ENCODE measurements around the gene HMGCS2. TPM values are rescaled to one million over a fixed set of nuclear protein-coding genes. Genes with fewer than 3 reads are reported as not detected.

The HMGCS2 gene
- polyA plus RNA-seq, 2 of the 4 experiments (the other 2 are of a cell fraction): not detected

DNA sequence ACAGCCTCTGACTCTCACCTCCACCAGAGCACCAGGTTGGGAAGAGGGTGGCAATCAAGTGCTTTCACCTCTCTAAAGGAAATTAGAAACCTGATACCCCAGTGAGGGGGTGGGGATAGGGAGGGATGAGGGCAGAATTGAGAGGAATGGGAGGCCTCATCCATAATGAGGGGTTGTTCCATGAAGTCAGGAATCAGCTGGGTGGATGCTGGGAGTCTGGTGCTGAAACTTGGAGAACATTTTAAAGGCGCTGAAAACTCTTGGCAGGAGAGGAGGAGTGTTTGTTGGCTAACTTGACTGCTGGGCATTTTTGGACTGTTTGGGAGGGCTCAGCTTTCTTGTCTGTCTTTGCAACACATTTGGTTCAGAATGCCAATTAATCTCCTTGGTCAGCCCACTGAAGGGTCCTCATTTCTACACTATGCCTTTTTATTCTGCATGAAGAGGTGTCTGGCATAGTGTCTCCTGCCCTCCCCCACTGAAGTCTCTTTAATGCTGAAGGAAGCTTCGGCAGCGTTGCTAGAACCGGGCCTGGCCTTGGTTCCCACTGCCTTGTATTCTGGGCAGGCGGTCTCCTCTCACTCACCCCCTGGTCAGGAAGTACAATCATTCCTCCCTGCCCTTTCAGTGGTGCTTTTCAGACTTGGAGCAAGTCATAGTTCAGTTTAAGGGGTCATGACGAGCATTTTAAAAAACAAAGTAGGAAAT, 54.8 kb downstream of the HMGCS2 start:
- POLR2A ChIA-PET: no interaction called here
- peak overlapping the region; percentile 95 for H3K4me3 ChIP-seq
- TF ChIP-seq FOSB (CRISPR knock-in tag; IDR thresholded peaks at IDR 0.05) (no peak), EHF (CRISPR knock-in tag; IDR thresholded peaks at IDR 0.05) (no peak), BHLHE40 (IDR thresholded peaks at IDR 0.05; ENCODE audit: low read depth, low read length) (no peak), CBX8 (IDR thresholded peaks at IDR 0.05) (no peak), ZSCAN20 (CRISPR knock-in tag; IDR thresholded peaks at IDR 0.05) (no peak), CHD2 (IDR thresholded peaks at IDR 0.05; ENCODE audit: low read length, partially characterized antibody) (no peak), RAD21 (conservative IDR thresholded peaks at IDR 0.05 in 1 of 2, IDR thresholded peaks at IDR 0.05 in 1 of 2) (no peak), HEYL (CRISPR knock-in tag; IDR thresholded peaks at IDR 0.05) (no peak), EHMT2 (IDR thresholded peaks at IDR 0.05; ENCODE audit: low read depth) (no peak), RFX5 (IDR thresholded peaks at IDR 0.05) (no peak), NPAS2 (CRISPR knock-in tag; IDR thresholded peaks at IDR 0.05; ENCODE audit: borderline replicate concordance) (no peak), GATA3 (IDR thresholded peaks at IDR 0.05; ENCODE audit: borderline replicate concordance) (no peak)
- H3K9me3 ChIP-seq: no peaks in the 10 kb centered on the region
- FAIRE-seq (no peak), DNase-seq (ENCODE audit: low read depth in 1 of 2, low spot score in 1 of 2) (no peak), ATAC-seq (no peak)
- CTCF ChIA-PET: no interaction called here
- 93% methylated on average over 6 of the region's 6 CpGs for WGBS (ENCODE audit: missing lambda C conversion rate)
- H3K4me1 ChIP-seq: peaks cover 23% of the 10 kb centered on the region
- peak overlapping the region; percentile 95 to 99 for H3K27ac ChIP-seq
- H3K4me2 ChIP-seq: peak overlapping the region; percentile 99

DNA sequence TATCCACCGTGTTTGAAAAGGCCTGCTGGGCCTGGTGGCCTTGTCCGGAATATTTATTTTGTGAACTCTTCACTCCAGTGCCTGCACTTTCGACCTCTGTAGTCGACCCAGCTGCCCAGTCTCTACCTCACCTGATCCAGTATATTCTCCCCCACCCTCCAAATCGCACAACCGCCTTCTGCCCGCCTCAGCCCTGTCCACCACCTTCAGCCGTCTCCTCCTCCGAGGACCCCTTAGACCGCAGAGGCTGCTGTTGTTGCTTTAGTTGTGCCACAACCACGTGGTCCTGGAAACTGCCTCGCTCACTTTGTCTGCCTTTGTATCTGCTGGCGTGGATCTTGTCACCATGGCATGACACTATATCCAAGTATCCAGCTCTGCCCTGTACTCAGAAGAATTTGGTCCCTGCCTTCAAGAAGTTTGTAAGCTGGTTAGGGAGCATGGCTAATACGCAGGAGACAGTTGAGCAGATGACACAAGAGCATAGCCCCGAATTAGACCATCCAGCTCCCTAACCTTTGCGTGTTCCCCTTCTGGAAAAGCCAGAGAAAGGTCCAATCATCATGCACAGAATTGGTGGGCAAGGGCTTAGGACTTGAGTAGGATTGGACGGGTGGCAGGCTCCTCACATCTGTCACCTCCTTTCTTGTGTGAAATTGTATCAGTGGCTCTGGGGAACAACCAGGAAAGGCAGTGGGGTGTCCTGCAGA, 55.5 kb downstream of the HMGCS2 start:
- ATAC-seq (no peak), DNase-seq (ENCODE audit: low read depth in 1 of 2, low spot score in 1 of 2) (no peak), FAIRE-seq (no peak)
- ChIA-PET POLR2A (interaction anchor here (1.0 to 1.4 kb wide), 2 partner anchors 14 to 18 kb away, joined by 4 read pairs; no protein-coding TSS in a partner anchor), CTCF (no interaction called here)
- Histone ChIP-seq H3K4me2 (peak overlapping the region; percentile 99), H3K4me1 (peaks cover 23% of the 10 kb centered on the region), H3K9me3 (no peaks in the 10 kb centered on the region), H3K4me3 (peak overlapping the region; percentile 95), H3K27ac (peak overlapping the region; percentile 95 to 99)
- TF ChIP-seq TP53 (CRISPR knock-in tag; IDR thresholded peaks at IDR 0.05) (no peak), NFE2L2 (conservative IDR thresholded peaks at IDR 0.05; ENCODE audit: low read length) (no peak), BHLHE40 (IDR thresholded peaks at IDR 0.05; ENCODE audit: low read depth, low read length) (no peak), NR3C1 (IDR thresholded peaks at IDR 0.05) (no peak), HOXB5 (CRISPR knock-in tag; IDR thresholded peaks at IDR 0.05) (no peak), ZFP36 (IDR thresholded peaks at IDR 0.05; ENCODE audit: borderline replicate concordance, partially characterized antibody) (no peak), KDM1A (IDR thresholded peaks at IDR 0.05; ENCODE audit: low read depth) (no peak), EHF (CRISPR knock-in tag; IDR thresholded peaks at IDR 0.05) (no peak), CBX8 (IDR thresholded peaks at IDR 0.05) (no peak)
- TF ChIP-seq, protein P1, sequence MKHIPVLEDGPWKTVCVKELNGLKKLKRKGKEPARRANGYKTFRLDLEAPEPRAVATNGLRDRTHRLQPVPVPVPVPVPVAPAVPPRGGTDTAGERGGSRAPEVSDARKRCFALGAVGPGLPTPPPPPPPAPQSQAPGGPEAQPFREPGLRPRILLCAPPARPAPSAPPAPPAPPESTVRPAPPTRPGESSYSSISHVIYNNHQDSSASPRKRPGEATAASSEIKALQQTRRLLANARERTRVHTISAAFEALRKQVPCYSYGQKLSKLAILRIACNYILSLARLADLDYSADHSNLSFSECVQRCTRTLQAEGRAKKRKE (CRISPR knock-in tag; IDR thresholded peaks at IDR 0.05; ENCODE audit: low read depth): no peak
- TF ChIP-seq, protein P2, sequence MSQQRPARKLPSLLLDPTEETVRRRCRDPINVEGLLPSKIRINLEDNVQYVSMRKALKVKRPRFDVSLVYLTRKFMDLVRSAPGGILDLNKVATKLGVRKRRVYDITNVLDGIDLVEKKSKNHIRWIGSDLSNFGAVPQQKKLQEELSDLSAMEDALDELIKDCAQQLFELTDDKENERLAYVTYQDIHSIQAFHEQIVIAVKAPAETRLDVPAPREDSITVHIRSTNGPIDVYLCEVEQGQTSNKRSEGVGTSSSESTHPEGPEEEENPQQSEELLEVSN (IDR thresholded peaks at IDR 0.05; ENCODE audit: borderline replicate concordance, low read depth): no peak
- 74% methylated on average over 17 of the region's 17 CpGs for WGBS (ENCODE audit: missing lambda C conversion rate)

DNA sequence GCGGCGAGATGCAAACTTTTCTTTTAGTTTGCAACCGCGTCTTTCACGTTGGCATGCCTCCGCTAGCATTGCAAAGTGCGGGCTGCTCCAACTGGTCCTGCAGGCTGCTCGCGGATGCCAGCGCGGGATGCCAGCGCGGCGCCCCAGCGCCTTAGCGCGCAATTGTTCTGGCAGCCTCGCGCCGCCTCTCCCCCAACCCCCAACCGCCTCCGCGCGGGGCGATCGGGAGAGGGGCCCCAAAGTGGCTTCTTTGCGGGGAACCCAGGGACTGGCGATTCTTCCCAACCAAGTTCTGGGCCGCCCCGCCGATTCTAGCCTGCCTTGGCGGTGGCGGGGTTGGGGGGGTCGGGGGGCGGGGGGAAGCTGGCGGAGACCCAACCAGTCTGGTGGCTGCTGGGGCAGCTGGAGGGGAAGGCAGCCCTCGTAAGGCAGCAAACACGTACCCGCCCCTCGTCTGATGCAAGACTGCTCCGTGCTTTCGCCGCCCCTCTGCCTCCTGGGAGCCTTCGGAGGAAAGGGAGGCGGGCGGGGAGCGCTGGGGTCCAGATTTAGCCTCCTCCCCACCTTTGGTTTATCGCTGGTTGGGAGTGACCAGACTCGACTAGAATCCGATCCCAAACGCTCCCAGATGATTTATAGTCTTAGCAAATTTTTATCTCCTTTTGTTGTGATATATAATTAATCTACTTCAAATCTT, 56.2 kb downstream of the HMGCS2 start:
- H3K4me3 ChIP-seq: peak overlapping the region; percentile 95
- ATAC-seq (peak; percentile 88 to 92), DNase-seq (ENCODE audit: low read depth in 1 of 2, low spot score in 1 of 2) (peak; percentile 48 to 72), FAIRE-seq (no peak)
- TF ChIP-seq POLR2AphosphoS2 (conservative IDR thresholded peaks at IDR 0.05; ENCODE audit: low read length) (no peak), JUN (IDR thresholded peaks at IDR 0.05) (peak in 1 of 2 experiments; percentile 53; a peak in 2 of 5 replicates), HOXB5 (CRISPR knock-in tag; IDR thresholded peaks at IDR 0.05) (no peak), ESRRA (IDR thresholded peaks at IDR 0.05; ENCODE audit: borderline replicate concordance, low read length) (no peak), POLR2A (IDR thresholded peaks at IDR 0.05; ENCODE audit: low read length) (no peak)
- TF ChIP-seq, protein P1 (CRISPR knock-in tag; IDR thresholded peaks at IDR 0.05; ENCODE audit: low read depth): no peak
- POLR2A ChIA-PET: interaction anchor here (0.6 to 1.4 kb wide), 6 partner anchors 10 to 464 kb away, joined by 4 to 5 read pairs (median 4); partner anchors contain the start of gene SEC22B
- no peaks in the 10 kb centered on the region for H3K9me3 ChIP-seq
- H3K27ac ChIP-seq: peak overlapping the region; percentile 95 to 99
- WGBS (ENCODE audit: missing lambda C conversion rate): 4% methylated on average over 20 of the region's 51 CpGs
- peaks cover 23% of the 10 kb centered on the region for H3K4me1 ChIP-seq
- H3K4me2 ChIP-seq: peak overlapping the region; percentile 99
- CTCF ChIA-PET: interaction anchor here (1.2 to 1.6 kb wide), 2 partner anchors 31 to 101 kb away, joined by 3 to 7 read pairs; no protein-coding TSS in a partner anchor

Measured in A549 (cell line).